ENCODE measurements around the gene TMPRSS4.
"Not testable (repeated sequence)": the region's sequence is repeated elsewhere in the genome, so short reads cannot be mapped to it uniquely, and the experiment has no call there.

TMPRSS4 gene

GRCh38 chr11:118056806-118057205, 20.1 kb upstream of the TMPRSS4 start:
- no peak for DNase-seq (ENCODE audit: low read depth, low spot score)

GRCh38 chr11:118057251-118058145, 19.4 kb upstream of the TMPRSS4 start:
- DNase-seq (ENCODE audit: low read depth, low spot score), result no peak

DNA sequence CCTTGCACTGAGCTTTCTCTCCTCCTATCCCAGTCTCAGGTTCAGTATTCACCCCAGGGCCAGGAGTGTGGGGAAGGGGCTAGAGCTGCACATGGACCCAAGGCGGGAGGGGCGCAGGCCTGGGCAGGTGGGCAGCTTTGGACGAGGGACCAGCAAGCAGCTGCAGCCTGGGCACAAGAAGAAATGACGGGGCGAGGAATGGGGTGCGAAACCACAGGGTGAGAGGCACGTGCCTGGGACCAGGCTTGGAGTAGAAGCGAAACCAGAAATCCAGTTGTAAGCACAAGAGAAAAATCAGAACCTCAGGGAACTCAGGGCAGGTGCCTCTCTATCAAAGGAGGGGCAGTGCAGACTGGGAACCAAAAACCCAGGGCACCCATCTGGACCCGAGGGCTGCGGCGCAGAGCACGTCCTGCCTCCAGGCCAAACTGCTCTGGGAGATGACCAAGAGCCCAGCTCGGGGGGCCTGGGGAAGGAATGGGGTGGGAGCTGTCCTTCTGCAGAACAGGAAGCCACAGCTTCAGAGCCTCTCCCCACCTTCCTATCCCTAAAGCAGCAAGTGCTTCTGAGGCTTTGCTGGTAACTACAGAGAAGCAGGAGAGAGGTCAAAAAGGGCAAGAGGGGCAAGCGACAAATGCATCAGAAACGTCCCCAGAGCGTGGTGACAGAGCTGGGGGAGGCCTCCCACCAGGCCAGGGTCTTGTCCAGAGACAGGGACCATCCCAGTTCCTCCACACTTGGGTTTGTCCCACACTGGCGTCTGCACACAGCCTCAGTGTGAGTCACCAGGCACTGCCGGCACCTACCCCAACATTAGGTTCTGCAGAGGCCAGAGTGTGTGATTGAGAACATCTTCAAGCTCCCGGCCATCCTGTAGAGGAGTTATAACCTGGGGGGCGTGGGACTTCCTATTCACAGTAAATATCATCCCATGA, 18.3 kb upstream of the TMPRSS4 start:
- no peak for DNase-seq (ENCODE audit: low read depth, low spot score)

- no peak for DNase-seq (ENCODE audit: low read depth, low spot score)
These were observed 17.5 kb upstream of the TMPRSS4 start for GRCh38 chr11:118059246-118059940.

DNA sequence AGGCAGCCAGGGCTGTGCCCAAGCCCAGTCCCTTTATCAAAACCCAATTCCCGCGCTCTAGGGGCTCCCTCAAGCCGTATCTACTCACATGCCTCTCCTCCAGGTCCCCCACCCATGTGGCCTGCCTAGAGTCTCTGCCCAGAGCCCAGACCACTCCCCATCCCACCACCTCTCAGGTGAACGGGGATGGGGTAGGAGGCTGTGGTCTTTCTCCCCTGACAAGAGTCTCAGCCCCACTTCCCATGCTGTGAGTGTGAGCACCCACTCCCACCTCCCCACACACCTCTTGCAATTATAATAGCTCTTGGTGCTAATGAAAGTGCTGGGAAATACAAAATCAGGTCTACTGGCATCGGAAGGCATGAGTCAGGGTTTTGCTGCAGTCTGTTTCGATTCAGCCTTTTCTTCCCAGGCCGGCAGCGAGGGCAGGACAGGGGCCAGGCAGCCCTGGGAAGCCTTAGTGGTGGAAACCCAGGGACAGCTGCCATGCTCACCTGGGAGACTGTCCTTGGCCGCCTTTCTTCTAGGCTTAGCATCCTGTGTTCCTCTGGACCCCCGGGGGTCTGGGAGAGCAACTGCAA, 16.7 kb upstream of the TMPRSS4 start:
- DNase-seq (ENCODE audit: low read depth, low spot score), result no peak

DNA sequence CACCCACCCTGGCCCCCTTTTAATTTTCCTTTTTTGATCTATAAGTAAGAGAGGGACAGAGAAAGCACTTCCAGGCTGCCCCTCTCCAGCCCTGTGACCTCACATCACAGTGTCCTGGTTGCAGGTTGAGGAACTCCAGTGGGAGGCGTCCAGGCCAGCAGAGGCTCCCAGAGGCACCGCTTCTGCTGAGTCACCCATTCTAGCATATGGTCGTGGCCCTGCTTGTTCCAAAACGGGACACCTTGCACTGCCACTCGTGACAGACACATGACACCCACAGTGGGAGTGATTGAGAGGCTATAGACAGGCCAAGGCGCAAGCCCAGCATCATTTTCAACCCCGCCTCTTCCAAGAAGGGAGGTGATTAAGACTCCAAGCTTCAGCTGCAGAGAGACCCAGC, 16.0 kb upstream of the TMPRSS4 start:
- no peak for DNase-seq (ENCODE audit: low read depth, low spot score)

- no peak for DNase-seq (ENCODE audit: low read depth, low spot score)
These were observed 15.2 kb upstream of the TMPRSS4 start for GRCh38 chr11:118061586-118062125.

DNA sequence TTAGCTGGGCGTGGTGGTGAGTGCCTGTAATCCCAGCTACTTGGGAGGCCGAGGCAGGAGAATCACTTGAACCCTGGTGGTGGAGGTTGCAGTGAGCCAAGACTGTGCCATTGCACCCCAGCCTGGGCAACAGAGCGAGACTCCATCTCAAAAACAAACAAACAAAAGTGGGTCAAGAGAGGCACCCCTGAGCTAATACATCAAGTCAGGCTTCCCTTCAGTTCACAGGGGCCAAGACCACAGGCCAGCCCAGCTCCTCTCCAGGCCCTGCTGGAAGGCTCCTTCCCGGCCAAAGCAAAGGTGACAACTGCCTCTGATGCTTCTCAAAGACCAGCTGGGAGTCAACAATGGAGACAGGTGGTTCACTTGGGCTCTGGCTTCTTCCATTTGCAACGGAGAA, 14.7 kb upstream of the TMPRSS4 start:
- DNase-seq (ENCODE audit: low read depth, low spot score), result not testable (repeated sequence)

DNA sequence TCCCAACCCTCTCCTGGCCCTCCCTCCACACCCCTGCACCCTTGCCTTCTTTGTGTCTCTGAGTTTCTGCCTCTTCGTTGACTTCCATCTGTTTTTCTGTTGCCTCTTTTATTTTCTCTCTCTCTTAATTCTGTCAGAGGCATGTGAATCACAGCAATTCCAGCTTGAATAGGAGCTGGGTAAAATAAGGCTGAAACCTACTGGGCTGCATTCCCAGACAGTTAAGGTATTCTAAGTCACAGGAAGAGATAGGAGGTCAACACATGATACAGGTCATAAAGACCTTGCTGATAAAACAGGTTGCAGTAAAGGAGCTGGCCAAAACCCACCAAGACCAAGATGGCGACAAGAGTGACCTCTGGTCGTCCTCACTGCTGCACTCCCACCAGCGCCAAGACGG, 14.2 kb upstream of the TMPRSS4 start:
- not testable (repeated sequence) for DNase-seq (ENCODE audit: low read depth, low spot score)

GRCh38 chr11:118064956-118065355, 11.9 kb upstream of the TMPRSS4 start:
- DNase-seq (ENCODE audit: low read depth, low spot score), result no peak

- DNase-seq (ENCODE audit: low read depth, low spot score), result no peak
These were observed 11.5 kb upstream of the TMPRSS4 start for GRCh38 chr11:118065384-118065783.

- DNase-seq (ENCODE audit: low read depth, low spot score), result no peak
These were observed 9.9 kb upstream of the TMPRSS4 start for GRCh38 chr11:118067006-118067405.

DNA sequence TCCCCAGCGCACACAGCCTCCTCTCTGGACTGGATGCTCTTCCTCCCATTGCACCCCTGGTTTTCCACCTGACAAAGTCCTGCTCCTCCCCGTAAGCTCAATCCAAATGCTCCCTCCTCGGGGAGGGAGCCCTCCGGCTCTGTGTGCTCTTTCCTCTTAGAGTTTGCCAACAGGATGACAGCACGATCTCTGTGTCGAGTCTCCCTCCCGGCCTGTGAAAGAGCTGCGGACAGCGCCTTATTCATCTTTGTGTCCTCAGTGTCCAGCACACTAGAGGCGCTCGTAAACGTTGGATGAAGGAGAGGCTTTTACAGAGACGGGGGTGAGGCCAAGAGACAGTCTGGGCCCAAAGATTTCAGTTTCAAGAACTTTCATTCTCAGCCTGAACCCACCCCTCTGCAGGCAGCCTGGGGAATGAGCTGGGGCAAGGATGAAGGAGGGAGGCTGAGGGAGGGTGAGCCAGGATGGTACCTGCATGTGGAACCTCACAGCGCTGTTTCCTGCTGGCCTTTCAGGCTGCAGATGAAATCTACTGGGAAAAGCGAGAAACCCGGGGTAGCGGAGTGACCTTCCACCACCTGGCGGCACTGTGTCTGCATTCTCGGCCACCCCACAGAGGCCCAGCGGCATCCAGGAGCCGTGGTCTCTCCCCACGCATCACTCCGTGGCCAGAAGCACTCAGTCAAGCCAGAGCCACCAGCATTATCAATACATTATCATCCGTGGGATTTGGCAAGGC, 8.5 kb upstream of the TMPRSS4 start:
- DNase-seq (ENCODE audit: low read depth, low spot score), result no peak

GRCh38 chr11:118068945-118069612, 7.8 kb upstream of the TMPRSS4 start:
- no peak for DNase-seq (ENCODE audit: low read depth, low spot score)

- no peak for DNase-seq (ENCODE audit: low read depth, low spot score)
These were observed 5.4 kb upstream of the TMPRSS4 start for GRCh38 chr11:118071416-118072030.

- DNase-seq (ENCODE audit: low read depth, low spot score), result no peak
These were observed 3.3 kb upstream of the TMPRSS4 start for GRCh38 chr11:118073554-118073953.

DNA sequence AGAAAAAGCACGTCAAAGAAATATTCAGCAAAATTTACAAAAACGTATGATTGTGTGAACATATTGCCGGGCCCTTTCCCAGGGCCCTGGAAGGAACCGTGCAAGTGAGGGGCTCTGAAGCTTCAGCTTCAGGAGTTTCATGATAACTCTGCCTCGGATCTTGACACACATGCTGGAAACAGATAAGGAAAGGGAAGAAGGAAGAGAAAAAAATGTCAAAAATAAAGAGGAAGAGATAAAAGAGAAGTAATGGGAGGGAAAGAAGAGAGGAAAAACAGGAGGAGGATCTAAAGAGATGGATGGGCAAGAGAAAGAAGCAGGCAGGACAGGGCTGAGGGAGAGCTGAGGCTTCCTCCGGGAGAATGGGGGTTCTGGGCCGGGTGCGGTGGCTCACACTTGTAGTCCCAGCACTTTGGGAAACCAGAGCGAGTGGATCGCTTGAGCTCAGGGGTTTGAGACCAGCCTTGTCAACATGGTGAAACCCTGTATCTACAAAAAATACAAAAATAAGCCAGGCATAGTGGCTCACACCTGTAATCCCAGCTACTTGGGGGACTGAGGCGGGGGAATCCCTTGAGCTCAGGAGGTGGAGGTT, 2.7 kb upstream of the TMPRSS4 start:
- no peak for DNase-seq (ENCODE audit: low read depth, low spot score)

DNA sequence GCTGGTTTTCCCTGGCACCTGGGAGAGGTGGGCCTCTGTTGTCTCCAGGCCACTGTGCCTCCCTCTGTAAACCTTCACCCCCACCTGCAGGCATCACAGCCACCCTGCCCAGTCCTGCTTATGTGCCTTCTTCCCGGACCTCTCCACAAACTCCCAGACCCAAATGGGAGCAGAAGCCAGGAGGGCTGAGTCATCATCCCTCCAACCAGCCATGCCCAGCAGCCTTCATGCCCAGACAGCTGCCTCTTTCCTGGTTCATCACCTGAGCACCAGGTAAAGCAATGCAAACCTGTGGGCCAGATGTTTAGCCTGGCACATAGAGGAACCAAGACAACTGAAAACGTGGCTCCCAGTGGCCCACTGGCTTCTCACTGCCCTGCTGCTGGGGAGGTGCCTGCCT, 2.1 kb upstream of the TMPRSS4 start:
- DNase-seq (ENCODE audit: low read depth, low spot score), result no peak

GRCh38 chr11:118078911-118079411, 2.1 kb downstream of the TMPRSS4 start:
- no peak for DNase-seq (ENCODE audit: low read depth, low spot score)

All from astrocyte of the hippocampus (primary cell).